ENCODE results near the gene CNIH3.

CNIH3 gene

DNA sequence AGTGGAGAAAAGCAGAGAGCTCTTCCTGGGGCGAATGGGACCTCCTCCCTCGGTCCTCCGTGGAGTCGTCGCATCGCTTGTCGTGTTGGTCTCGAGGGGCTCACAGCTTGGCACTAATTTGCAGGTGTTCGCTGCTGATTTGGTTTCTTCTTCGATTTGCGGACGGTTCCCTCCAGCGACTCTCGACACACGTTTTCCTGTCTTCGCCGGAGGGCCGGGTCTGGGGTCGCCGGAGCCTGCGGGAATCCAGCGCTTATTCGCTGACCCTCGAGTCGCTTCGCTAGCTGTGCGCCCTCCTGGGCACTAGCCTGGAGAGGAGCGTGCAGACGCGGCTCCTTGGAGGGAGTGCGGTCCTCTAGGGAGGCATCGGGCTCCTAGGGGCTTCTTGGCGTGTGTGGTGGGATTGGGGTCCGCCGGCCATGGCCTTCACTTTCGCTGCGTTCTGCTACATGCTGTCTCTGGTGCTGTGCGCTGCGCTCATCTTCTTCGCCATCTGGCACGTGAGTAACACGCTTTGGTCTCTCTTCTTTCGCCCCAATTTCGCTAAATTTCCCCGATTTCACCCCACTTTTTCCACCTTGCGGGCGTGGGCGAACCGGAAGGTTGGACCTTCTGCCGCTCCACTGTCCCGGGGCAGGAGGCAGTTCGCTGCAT lies 766 bp downstream of the CNIH3 start:
- no peak for DNase-seq

DNA sequence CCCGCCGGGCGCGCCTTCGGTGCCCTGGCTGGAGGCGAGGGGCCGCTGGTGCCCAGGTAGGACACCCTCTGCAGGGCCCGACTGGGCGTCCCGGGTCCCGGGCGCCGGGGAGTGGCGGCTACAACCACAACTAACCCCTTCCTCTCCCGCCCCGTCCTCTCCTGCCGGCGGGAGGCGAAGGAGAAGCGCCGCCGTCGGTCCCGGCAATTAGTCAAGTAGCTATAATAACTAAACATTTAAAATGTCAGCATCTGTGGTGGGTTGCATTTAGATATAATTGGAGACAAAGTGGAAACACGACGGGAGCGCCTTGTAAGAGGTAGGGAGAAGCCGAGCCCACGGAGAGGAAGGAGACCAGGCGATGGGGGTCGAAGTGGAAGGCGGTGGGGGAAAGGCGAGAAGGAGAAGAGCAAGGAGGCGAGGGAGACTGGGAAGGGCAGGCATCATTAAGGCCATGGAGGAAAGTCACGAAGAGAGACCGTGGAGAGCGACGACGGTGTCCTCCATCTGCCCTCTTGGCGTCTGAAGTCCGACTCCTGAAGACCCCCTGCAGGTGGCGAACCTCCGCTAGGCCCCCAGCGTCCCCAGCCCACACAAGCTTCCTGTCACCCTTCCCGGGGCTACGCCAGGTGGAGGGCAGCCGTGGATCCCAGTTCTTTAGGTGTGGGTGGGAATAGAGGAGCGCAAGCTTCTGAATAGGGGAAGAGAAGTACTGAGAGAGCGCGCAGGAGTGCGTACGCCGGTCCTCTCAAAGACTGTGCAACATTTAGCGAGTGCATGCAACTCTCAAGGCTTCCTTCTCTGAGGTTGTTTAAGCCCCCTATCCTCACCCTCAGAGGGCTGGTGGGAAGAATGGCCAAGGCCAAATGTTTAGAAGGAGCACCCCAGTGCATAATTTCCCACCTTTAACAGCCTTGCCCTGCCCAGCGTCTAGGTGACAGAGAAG lies 1.6 kb downstream of the CNIH3 start:
- DNase-seq, result no peak

DNA sequence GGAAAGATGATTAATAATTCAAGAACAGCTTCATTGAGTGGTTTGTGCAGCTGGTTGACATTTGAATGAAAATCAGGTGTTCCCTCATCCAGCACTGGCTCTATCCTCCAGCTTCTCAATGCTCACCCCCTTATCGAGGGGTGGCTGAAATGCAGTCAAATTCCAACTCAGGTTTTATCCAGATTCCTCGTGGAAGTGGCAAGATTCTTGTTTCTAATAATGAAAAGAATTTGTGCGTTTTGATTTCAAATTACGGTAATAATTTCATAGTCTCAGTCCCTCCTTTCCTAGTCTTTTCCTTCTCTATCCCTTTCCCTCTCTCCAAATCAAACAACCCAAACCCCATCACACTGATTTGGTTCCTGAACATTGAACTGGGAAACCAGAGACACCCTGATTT lies 3.1 kb downstream of the CNIH3 start:
- DNase-seq, result no peak

GRCh38 chr1:224620105-224620504 lies 4.0 kb downstream of the CNIH3 start:
- DNase-seq, result no peak

DNA sequence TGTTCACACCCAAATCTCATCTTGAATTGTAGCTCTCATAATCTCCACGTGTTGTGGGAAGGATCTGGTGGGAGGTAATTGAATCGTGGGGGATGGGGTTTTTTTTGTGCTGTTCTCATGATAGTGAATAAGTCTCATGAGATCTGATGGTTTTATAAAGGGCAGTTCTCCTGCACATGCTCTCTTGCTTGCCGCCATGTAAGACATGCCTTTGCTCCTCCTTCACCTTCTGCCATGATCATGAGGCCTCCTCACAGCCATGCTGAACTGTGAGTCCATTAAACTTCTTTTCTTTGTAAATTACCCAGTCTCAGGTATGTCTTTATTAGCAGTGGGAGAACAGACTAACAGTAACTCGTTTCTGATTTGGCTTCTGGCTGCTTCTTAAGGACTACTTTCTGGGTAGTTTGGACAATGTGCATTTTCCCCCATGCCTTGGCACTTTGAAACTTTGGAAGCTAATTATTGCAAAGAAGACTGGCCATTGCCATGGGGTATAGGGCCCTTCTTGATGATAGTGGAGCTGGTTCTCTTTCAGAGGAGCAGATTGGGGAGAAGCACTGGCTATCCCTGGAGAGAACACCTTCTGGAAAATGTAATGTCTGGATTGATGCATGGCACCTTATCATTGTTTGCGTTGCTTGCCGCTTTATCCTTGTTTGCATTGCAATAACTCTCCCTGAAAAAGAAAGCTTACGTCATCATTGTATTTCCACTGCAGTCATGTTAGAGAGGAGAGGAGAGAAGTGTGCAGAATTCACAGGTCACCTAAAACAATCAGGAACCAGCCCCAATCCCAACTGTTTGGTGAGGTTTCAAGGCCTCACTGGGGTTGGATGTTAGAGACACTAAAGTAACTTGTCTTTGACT lies 5.9 kb downstream of the CNIH3 start:
- no peak for DNase-seq

GRCh38 chr1:224622831-224623230 lies 6.7 kb downstream of the CNIH3 start:
- DNase-seq, result no peak

- no peak for DNase-seq
Measured at GRCh38 chr1:224623310-224623714, 7.2 kb downstream of the CNIH3 start.

DNA sequence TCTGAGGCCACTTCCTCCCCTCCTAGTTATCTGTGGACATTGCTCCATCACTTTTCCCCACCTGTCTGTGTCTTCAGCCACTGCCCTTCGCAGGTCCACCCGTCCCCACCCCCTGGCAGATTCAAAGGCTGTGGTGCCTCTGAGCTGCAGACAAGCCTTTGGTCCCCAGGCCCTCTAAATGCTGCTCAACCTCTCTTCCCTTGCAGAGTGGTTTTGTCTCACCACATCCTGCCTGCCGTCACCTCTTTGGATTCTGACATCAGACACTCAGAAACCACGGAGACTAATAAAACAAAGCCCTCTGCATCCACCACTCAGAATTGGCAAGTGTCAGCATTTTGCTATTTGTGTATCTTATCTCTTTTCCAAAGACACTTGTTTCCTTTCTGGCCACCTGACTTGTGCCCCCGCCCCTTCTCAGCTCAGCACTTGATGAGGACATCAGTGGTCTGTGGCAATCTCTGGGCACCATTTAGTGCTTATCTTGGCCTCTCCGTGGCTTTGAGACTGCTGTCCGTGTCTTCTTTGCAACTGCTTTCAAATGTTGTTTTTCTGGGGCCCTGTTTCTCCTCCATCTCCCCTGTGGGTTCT lies 7.7 kb downstream of the CNIH3 start:
- DNase-seq, result no peak

DNA sequence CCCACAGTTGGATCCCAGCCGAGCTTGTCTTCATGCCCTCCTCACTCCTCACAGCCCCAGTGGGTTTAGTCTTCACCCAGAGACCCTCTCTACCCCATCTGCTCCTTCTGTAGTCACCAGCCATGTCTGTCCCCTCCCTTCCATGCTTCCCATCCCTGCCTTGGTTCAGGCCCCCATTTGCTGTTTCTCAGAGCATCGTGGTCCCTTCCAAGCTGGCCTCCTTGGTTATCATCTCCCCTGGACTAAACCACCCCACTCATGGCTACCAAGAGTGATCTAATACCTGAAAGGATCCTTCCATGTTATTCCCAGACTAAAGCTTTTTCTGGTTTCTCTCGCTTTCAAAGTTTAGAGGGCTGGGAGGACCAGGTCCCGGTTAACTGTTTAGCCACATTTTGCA lies 8.3 kb downstream of the CNIH3 start:
- DNase-seq, result no peak

DNA sequence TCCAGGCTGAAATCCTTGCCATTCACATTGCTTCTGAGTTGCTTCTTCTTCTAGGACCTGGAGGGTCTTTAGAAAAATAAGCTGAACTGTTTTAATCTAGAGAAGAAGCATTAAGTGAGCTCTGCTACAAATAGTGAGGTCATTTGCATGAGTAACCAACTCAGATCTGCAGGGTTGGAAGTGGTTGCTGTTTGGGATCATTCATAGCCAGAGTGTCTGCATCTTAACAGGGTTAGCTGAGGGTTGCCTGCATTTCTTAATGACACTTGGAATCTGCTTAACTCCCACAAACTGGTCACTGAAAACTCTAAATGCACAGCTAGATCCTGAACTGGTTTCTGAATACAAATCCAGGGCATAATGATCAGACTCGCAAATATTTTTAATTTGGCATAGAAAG lies 9.9 kb downstream of the CNIH3 start:
- no peak for DNase-seq

DNA sequence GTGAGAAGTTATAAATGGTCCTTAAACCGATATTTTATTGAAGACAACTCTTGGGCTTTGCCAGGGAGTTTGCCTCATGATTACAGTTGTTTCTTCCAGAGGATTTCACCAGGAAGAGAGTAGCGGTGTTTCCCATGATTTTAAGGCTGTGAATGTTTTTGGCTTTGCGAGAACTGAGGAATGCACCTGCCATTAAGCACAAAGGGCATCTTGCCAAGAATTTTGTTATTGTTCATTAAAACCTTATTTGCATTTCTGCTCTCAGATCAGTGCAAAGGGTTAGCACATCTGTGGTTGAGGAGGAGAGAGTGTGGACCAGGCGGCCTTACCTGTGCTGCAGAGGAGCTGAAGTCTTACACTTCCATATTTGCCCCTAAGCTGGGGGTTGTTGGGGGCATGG lies 13.8 kb downstream of the CNIH3 start:
- DNase-seq, result no peak

DNA sequence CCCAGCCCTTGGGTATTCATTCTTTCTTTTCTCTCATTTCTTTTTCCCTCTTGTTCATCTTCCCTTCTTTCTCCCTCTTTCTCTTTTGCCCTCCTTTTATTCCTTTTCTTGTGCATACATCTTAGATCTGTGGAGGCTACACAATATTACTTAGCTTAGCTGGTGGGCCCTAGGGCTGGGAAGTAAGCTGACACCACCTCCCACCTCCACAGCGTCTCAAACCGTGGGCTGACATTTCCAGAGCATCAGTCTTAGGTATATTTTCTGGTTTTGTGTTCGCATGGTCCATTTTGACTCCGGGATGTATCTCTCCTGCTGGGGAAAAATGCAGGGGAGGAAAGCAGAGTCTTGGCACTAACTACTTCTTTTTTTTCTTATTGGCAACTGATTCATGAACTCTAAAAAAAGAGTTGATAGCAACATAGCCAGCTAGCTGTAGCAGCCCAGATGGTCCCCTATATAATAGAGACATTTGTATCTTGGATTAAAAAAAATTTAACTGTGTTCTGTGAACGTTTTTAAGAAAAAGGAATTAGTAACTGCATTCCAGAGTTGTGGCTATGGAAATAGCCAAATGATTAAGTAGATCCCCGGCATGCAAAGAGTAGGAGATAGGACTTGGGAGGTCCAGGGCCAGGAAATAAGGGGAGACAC lies 15.5 kb downstream of the CNIH3 start:
- no peak for DNase-seq

GRCh38 chr1:224632381-224632871 lies 16.3 kb downstream of the CNIH3 start:
- no peak for DNase-seq

DNA sequence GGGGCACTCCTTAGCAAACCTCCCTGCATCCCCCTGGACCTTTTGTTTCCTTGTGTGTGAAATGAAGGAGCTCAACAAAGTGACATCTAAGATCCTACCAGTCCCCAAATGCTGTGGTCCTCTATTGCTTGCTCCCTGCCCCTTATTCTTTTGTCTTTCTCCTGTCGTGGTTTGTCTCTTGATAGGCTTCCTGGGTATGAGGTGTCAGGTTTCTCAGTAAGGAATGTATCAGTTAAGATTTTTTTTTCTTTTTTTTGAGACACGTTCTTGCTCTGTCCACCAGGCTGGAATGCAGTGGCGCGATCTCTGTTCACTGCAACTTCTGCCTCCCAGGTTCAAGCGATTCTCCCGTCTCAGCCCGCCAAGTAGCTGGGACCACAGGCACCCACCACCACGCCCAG lies 16.8 kb downstream of the CNIH3 start:
- no peak for DNase-seq

GRCh38 chr1:224635356-224635755 lies 19.2 kb downstream of the CNIH3 start:
- DNase-seq, result no peak

DNA sequence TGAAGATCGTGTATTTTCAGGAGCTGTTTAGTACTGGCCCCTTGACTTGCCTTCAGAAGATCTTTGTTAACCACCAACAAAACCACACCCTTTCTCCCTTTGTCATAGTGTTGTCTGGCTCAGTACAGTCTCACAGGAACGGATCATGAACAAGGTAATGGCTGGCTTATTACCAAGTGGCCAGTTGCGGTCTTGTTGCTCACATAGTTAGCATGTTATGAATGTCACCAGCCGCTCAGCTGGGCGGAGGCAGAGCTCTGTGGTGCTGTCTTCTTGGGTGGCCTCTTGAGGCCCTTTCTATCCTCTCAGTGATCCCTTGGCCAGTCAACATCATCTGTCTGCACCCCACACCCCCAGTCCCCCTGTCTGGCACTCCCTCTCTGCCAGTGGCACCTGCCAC lies 21.4 kb downstream of the CNIH3 start:
- DNase-seq, result no peak

GRCh38 chr1:224637936-224638335 lies 21.8 kb downstream of the CNIH3 start:
- no peak for DNase-seq

DNA sequence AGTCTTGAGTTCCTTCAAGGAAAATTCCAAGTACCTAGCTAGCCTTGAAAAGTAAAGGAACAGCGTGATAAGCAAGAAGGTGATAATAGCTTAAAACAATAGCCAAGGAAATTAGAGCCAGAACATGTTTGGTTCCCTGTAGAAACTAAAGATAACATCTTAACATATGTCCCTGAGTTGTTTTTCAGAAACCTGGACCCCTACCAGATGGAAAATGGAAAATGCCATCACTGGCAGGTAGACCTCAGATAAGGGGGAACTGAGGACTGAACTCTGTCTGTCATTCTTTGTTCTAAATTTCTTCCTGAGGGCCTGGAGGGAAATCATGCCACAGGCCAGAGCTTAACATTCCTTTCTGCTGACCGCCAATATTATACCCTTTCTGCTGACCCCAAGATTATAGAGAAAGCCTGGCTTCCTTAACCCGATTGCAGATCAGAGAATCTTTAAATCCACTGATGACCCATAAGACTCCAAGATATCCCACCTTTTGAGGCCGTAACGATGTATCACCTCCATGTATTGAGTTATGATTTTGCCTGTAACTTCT lies 23.4 kb downstream of the CNIH3 start:
- DNase-seq, result no peak

- no peak for DNase-seq
Measured at GRCh38 chr1:224640018-224640417, 23.9 kb downstream of the CNIH3 start.

- DNase-seq, result no peak
Measured at GRCh38 chr1:224640587-224640986, 24.5 kb downstream of the CNIH3 start.

DNA sequence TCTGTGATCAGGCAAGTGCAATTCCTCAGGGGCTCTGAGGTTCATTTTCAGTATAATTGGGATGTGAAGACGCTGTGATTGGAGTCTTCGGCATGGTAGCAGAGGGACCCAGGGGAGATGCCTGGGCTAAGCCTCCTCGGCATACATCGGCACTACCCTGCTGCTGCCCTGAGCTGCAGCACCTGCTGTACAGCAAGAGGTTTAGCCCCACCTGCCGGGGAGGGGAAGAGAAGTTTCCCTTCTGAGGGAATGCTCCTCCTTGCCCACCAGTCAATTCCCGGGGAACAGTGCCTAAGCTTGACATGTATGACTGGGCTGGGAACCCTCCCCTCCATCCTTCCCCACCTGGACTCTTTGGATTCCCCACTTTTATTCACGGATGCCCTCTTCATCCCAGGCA lies 24.9 kb downstream of the CNIH3 start:
- DNase-seq, result no peak

- DNase-seq, result no peak
Measured at GRCh38 chr1:224643653-224644052, 27.5 kb downstream of the CNIH3 start.

All from NCI-H748 treated with DMSO at 0.1 percent for 48 hours (cell line).